ENCODE results near the gene LAMC3.

LAMC3 gene

DNA sequence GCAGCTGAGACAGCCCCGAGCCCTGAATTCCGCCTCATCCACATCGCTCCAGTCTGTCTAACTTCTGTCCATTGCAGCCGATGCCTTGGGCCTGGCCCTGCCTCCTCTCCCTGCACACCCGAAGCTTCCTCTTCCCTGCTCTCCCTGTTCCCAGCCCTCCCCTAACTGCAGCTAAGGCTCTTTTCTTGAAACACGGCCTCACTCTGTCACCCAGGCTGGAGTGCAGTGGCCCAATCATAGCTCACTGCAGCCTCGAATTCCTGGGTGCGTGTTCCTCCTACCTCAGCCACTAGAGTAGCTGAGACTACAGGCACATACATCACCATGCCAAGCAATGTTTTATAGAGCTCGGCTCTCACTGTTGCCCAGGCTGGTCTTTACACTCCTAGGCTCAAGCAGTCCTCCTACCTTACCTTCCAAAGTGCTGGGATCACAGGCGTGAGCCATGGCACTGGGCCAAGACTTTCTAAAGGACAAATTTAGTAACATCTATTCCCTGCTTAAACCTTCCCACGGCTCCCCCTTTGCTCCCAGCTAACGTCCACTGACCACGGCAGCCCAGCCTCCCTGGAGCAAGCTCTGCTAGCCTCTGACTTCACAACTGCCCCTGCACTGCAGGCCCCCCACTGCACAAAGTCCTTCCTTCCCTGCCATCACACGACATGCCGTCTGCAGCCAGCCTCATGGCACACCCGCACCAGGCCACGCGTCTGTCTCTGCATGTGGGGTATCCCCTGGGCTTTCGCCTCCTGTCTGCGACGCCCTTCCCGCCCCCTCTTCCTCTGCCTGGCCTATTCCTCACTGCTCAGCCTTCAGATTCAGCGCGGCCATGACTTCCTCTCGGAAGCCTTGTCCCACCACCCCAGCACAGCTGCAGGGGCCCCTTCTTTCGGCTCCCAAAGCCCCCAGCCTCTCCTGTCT, 28.6 kb downstream of the LAMC3 start:
- no peak overlapping the region for H3K4me3 ChIP-seq (replicated peaks in 1 of 2; ENCODE audit: low read depth in 2 of 2, low read length in 2 of 2)
- peak; percentile 13 to 22 for DNase-seq (ENCODE audit: low read depth in 2 of 2)
- TF ChIP-seq, protein P1, sequence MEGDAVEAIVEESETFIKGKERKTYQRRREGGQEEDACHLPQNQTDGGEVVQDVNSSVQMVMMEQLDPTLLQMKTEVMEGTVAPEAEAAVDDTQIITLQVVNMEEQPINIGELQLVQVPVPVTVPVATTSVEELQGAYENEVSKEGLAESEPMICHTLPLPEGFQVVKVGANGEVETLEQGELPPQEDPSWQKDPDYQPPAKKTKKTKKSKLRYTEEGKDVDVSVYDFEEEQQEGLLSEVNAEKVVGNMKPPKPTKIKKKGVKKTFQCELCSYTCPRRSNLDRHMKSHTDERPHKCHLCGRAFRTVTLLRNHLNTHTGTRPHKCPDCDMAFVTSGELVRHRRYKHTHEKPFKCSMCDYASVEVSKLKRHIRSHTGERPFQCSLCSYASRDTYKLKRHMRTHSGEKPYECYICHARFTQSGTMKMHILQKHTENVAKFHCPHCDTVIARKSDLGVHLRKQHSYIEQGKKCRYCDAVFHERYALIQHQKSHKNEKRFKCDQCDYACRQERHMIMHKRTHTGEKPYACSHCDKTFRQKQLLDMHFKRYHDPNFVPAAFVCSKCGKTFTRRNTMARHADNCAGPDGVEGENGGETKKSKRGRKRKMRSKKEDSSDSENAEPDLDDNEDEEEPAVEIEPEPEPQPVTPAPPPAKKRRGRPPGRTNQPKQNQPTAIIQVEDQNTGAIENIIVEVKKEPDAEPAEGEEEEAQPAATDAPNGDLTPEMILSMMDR (IDR thresholded peaks at IDR 0.05; ENCODE audit: low read depth, low read length), result no peak

DNA sequence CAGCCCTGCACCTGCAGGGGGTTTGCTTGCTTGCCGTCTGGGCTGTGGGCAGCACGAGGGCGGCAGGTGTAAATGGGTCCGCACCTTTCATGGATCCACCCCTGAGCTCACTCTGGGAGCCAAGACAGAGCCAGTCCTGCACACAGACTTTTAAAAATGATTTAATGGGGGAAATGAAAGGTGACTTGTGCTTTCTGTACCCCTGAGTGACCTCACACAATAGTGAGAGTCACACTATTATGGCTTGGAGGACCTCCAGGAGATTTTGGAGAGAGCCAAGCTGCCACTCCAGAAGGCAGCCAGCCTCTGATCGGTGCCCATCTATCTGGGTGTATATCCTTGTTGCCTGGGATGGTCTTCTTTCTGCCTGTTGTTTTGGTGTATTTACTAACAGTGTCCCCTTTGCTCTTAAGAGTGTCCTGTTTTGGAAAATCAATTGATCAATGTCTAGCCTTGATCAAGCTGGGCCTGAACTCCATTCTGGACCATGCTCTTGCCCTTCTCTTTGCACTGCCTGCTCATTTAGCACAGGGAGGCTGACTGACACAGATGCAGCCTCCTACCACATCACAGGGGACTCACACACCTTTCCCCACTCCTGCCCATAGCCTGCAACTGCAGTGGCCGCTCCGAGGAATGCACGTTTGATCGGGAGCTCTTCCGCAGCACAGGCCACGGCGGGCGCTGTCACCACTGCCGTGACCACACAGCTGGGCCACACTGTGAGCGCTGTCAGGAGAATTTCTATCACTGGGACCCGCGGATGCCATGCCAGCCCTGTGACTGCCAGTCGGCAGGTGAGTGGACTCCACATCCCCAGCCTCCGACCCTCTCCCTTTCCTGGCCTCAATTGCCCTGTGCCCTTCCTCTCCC, 29.5 kb downstream of the LAMC3 start:
- no peak for DNase-seq (ENCODE audit: low read depth in 2 of 2)
- TF ChIP-seq, protein P1 (IDR thresholded peaks at IDR 0.05; ENCODE audit: low read depth, low read length), result no peak
- no peak overlapping the region for H3K4me3 ChIP-seq (replicated peaks in 1 of 2; ENCODE audit: low read depth in 2 of 2, low read length in 2 of 2)

DNA sequence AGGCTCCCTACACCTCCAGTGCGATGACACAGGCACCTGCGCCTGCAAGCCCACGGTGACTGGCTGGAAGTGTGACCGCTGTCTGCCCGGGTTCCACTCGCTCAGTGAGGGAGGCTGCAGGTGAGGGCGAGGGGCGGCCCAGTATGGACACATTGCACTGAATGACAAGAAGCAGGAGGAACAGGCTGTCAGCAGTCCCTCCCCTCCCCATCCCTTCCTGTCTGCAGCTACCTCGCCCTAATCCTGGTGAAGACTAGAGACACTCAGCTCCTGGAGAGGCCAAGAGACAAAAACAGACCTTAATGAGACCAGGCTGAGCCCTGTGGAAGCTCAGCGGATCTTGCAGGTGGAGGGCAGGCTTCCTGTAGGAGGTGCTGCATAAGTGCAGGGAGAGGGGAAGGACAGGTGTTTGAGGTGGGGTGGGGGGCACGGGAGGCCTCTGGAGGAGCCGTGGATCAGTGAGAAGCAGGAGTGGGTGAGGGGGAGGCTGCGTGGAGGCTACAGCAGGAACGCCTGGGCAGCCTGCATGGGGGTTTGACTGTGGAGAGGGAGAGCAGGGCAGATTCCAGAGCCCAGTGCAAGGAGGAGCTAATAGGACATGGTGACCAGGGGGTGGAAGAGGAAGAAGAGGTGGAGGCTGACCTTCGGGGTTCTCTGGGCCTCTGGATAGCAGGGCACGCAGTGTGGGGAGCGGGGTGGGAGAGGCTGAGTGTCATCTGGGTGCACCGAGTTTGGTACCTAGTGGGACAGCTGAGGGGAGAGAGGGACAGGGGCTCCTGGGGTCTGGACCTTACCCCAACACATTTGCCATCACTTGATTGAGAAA, 30.4 kb downstream of the LAMC3 start:
- no peak for DNase-seq (ENCODE audit: low read depth in 2 of 2)
- no peak overlapping the region for H3K4me3 ChIP-seq (replicated peaks in 1 of 2; ENCODE audit: low read depth in 2 of 2, low read length in 2 of 2)
- TF ChIP-seq, protein P1 (IDR thresholded peaks at IDR 0.05; ENCODE audit: low read depth, low read length), result no peak

DNA sequence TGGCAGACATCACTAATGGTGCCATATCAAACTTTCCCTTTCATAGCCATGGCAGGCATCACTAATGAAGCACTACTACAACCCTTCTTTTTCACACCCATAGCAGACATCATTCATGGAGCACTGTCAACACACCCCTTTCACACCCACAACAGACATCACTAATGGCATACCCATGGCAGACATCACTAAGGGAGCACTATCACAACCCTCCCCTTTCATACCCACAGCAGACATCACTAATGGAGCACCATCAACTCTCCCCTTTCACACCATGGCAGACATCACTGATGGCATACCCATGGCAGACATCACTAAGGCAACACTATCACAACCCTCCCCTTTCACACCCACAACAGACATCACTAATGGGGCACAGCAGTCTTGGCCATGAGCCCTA, 33.7 kb downstream of the LAMC3 start:
- DNase-seq (ENCODE audit: low read depth in 2 of 2), result peak in 1 of 2 donors; percentile 23
- no peak overlapping the region for H3K4me3 ChIP-seq (replicated peaks in 1 of 2; ENCODE audit: low read depth in 2 of 2, low read length in 2 of 2)
- TF ChIP-seq, protein P1 (IDR thresholded peaks at IDR 0.05; ENCODE audit: low read depth, low read length), result no peak

DNA sequence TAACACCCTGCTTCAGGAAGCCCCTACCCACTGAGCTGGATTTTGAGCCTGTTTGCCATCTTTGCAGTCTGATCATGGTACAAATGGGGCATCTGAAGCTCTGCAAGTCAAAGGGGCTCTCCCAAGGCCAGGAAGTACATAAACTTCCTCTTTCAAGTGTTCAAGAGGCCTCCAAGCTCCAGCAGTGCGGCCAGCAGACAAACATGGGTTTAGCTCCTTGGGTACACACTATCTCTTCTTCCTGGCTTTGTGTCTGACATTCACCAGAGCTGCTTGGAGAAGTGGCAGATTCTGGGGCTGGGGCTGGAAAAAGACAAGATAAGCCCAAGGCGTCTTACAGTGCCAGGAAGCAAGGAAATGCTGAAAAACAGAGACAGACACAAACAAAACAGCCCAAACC, 34.1 kb downstream of the LAMC3 start:
- no peak overlapping the region for H3K4me3 ChIP-seq (replicated peaks in 1 of 2; ENCODE audit: low read depth in 2 of 2, low read length in 2 of 2)
- TF ChIP-seq, protein P1 (IDR thresholded peaks at IDR 0.05; ENCODE audit: low read depth, low read length), result no peak
- peak in 1 of 2 donors; percentile 65 for DNase-seq (ENCODE audit: low read depth in 2 of 2)

DNA sequence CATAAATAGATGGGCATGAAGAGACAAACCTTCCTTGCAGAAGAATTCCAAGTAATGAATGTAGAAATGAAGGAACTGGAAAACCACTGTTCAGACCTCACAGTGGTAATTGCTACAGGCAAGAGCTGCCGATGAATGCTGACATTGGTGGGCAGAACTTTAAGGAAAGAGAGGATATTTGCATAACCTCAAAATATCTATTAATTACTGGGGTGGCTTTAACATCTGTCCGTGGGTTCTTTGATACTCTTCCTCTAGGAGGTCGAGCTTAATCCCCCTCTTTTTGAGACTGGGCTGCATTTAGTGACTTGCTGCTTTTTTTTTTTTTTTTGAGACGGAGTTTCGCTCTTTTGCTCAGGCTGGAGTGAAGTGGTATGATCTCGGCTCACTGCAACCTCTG, 34.7 kb downstream of the LAMC3 start:
- no peak for DNase-seq (ENCODE audit: low read depth in 2 of 2)
- no peak overlapping the region for H3K4me3 ChIP-seq (replicated peaks in 1 of 2; ENCODE audit: low read depth in 2 of 2, low read length in 2 of 2)
- TF ChIP-seq, protein P1 (IDR thresholded peaks at IDR 0.05; ENCODE audit: low read depth, low read length), result no peak

Measured in cardiac fibroblast (primary cell).